Eye (tissue), 1 donor: ENCODE results near the gene ST6GALNAC4.

Experiments
- DNase-seq: peaks from one replicate; pipeline ENCODE4 v3.0.0-alpha.2; 2015

Gene ST6GALNAC4

DNA sequence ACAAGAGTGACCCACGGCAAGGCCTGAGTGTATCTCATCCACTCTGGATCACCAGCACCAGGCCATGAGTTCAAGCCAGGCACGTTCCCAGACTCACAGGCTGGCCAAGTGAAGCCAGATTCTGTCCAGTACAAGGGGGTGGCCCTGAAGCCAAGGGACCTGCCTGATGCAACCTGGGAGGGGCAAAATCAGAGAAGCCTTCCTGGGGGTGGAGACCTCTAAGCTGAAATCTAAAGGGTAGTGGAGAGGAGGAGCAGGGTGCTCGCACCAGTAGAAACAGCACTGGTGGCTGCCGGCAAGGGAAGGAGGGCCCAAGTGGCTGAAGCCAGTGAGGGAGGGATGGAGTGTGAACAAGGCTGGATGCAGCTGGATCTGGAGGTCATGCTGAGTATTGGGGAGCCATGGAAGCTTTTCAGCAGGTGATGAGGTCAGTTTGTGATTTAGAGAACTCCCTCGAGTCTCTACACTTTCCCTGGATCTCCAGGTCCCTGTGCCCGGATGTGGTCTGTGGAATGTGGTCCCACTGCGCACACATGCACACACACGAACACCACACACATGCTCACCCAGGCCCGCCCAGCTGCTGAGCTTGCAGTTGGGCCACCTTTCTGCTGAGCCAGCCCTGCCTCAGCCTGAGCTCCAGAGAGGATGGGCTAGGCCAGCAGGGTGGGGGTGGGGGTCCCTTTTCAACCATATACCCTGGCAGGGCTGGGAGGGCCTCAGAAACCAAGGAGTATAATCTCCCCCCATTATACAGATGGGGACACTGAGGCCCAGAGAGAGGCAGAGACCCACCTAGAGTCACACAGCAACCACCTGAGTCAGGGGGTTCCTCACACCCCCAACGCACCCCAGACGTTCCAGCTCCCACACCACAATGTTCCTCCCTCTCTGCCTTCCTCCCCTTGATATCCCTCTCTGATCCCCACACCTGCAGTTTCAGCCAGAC, 12.1 kb upstream of the ST6GALNAC4 start:
- DNase-seq = no peak

DNA sequence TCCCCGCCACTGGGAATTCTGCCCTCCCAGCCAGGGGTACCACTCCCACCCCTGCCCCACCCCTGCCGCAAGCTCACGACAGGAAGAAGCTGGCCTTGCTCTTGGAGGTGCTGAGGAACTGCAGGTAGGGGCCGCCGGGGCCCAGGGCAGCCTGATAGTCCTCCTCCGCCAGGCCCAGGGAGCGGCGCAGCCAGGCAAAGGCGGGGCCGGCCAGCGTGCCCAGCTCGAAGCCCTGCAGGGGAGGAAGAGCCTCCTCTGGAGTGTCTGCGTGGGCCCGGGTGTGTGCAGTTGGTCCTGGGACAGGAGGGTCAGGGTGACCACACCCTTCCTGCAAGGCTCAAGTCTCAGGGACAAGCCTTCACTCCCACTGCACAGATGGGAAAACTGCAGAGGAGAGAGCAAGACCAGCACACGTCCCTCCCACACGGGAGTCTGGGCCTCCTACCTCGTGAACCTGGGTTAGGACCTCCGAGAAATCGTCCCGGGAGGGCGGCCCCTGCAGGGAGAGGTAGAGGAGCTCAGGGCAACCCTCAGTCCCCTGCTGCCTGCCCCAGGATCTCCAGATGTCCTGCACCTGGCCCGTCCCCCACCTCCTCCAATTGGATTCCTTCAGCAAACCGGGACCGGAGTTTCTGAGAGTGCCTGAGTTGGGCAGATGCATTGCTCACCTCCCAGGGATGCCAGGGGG, 11.3 kb upstream of the ST6GALNAC4 start:
- DNase-seq = no peak

DNA sequence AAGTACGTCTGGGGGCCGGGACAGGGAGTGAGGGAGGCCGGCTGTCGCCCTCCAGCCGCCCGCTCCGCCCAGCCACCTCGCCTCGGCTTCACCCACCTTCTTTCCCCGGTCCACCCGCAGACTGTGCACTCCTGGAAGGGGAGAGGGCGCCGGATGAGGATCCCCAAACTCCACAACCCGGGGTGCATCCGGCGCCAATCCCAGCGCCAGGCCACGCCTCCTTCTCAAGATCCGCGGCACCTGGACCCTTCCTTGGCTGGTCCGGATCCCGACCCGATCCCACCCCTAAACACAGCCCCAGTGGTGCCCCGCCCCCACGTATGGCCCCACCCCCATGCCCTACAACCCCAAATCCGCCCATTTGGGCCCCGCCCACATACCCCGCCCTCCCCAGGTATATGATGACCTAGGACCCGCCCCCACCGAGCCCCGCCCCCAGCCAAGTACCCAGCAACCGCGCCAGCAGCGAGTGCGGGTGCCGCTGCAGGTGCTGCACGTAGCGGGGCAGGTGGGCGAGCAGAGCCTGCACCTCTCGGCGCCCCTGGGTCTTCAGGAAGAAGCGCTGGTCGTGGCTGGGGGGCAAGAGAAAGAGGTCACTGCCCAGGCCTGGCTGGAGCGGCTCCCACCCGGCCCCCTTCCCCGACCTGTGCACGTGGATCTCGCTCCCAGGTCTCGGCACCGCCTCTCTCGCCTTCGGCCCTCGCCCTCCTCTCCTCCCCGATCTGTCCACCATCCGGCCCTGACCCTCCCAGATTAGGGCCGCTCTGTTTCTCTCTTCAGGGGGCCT, 10.6 kb upstream of the ST6GALNAC4 start:
- DNase-seq = no peak

DNA sequence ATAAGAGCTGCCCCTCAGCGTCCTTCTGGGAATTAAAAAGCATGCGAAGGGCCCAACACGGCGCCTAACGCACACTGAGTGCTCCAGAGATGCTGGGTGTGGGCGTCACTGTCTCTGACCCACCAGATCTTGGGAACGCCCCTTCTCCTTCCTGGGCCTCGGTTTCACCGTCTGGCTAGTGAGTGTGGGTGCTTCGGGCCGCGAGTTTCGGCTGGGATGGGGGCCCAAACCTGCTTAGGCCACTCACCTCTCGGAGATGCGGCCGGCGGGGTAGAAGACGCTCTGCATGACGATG, 10.0 kb upstream of the ST6GALNAC4 start:
- DNase-seq = no peak

DNA sequence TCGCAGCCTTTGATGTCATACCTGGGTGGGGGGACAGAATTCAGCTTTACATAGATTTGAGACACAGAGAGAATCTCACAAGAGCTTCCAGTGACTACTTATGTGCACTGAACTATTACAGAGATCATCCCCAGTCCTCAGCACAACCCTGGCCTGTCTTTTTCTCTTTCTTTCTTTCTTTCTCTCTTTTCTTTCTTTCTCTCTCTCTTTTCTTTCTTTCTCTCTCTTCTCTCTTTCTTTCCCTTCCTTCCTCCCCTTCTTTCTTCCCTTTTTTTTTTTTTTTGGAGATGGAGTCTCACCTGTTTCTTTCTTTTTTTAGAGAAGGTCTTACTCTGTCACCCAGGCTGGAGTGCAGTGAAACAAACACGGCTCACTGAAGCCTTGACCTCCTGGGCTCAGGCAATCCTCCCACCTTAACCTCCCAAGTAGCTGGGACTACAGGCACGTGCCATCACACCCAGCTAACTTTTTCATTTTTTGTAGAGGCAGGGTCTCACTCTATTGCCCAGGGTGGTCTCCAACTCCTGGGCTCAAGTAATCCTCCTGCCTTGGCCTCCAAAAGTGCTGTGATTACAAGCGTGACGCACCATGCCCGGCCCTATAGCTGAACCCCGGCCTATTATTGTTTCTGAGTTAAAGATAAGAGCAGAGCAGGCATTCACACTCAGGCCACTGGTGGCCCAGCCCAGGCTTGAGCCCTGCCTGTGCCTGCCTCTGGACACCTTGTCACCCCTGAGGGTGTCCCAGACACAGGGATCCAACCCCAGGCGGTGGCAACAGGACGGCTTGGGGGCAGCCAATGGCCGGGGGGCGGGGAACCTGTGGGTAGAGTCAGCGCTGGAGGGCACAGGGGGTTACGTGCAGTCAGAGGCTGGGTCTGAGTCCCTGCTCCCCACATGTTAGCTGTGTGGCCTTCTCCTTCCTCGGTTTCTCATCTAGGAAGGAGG, 9.4 kb upstream of the ST6GALNAC4 start:
- no peak for DNase-seq

DNA sequence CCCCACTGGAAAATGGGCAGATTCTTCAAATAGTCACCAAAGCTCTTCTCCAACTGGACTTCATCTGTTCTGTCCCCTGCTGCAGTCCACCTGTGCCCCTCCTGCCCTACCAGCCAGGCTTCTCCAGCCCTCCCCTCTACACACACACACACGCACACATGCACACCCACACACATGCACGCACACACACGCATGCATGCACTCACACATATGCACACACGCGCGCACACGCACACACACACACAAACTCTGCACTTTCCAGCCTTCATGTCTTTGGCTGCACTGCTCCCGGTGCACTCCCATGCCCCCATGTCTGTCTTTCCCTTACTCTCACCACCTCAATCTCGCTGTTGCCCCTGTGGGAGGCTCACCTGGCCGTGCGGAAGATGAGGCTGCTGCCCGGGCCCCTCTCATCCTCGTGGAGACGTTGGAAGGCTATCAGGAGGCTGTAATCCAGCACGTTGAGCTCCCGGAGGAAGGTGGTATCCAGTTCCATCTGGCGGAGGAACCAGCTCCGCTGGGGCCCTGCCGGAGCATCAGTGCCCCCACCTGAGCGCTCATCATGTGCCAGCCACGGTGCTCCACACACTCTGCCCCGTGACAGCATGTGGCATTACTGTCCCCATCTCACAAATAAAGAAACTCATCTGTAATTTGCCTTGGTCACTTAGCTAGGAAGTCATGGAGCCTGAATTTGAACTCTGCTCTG, 8.0 kb upstream of the ST6GALNAC4 start:
- no peak for DNase-seq

DNA sequence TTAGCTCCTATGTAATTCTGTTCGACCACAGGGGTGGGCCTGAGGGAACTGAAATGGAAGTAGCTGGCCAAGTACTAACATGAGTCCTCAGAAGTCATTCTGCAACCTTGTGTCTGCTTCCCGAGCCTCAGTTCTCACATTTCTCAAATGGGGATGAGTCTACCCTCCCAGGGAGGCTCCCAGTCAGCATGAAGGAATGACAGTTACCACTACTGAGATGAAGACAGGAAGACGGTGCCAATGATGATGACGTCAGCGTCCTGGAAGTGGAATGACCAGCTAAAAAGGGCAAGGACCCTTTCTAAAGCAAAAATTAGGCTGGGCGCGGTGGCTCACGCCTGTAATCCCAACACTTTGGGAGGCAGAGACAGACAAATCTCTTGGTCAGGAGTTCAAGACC, 6.9 kb upstream of the ST6GALNAC4 start:
- no peak for DNase-seq

DNA sequence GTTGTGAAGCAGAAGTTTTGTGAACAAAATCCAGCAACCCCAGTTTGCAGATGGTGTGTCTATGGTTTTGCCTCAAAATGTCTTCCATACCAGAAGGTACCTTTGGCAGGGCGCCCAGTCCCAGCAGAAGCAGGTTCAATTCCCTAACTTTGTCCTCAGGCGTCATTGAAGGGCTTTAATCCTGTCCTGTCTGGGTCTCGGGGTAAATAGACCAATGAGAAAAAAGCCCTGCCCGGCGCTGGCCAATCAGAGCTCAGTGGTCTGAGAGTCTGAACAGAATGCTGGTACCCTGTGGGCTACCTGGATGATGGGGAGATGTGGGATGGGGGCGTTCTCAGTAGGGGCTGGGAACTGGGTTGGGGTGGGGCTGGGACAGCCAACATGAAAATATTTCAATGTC, 6.2 kb upstream of the ST6GALNAC4 start:
- DNase-seq = no peak

DNA sequence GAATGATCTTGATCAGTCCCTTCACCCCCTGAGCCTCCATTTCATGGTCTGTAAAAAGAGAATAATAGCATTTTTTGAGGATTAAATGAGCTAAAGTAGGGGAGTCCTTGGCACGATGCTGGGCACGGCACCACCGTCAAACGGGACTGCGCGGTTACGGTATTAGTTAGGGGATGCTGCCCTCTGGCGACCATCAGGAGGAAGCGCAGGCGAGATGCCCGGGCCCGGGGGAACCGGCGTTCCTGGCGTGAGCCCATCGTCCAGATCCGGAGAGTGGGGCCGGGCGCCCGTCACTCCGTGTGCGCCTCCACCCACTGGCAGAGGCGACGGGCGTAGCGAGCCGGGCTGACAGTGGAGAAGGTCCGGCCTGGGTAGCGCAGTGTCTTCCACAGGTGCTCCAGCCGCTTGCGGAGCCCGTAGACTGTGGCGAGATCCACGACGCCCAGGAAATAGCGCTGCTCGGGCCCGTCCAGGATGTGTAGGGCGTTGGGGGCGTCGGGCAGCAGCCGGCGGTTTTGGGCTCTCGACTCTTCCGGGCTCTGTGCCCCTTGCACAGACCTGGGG, 4.8 kb upstream of the ST6GALNAC4 start:
- DNase-seq = peak; percentile 79

DNA sequence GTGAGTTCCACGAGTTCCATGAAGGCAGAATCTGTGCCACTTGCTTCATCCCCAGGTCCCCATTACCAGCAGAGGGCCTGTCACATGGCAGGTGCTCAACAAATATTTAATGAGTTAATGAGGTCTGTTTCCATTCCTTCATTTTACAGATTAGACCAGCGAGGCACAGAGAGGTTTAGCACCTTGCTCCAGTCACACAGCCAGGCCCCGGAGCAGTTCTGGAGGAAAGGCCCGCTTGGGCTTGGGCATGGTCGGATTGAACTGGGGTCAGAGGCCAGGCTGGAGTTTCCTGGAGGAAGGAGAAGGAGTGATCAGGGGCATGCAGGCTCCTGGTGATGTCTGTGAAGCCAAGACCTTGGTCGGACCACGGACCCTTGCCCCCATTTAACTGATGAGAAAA, 4.0 kb upstream of the ST6GALNAC4 start:
- no peak for DNase-seq

DNA sequence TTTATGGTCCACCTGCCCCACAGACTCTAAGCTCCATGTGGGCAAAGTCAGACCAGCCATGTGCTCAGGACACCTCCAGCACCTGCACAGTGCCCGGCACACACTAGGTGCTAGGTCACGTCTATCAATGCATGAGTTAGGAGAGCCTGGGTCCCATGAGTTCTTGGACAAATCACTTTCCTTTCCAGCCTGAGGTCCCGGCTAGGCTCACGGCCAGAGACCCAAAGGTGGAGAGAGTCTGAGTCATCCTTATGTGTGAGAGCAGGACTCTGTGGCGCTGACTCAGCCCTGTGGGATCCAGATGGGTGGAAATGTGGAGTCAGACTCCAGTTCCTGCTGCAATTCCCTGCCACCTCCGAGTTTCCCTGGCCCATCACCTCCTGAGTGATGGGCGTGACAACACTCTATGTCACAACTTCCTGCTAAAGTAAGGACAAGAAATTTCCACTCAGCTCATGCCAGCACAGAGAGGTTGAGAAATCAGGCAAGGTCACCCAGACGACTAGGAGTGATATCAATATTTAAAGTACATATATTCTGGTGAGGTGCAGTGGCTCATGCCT, 2.5 kb upstream of the ST6GALNAC4 start:
- no peak for DNase-seq

DNA sequence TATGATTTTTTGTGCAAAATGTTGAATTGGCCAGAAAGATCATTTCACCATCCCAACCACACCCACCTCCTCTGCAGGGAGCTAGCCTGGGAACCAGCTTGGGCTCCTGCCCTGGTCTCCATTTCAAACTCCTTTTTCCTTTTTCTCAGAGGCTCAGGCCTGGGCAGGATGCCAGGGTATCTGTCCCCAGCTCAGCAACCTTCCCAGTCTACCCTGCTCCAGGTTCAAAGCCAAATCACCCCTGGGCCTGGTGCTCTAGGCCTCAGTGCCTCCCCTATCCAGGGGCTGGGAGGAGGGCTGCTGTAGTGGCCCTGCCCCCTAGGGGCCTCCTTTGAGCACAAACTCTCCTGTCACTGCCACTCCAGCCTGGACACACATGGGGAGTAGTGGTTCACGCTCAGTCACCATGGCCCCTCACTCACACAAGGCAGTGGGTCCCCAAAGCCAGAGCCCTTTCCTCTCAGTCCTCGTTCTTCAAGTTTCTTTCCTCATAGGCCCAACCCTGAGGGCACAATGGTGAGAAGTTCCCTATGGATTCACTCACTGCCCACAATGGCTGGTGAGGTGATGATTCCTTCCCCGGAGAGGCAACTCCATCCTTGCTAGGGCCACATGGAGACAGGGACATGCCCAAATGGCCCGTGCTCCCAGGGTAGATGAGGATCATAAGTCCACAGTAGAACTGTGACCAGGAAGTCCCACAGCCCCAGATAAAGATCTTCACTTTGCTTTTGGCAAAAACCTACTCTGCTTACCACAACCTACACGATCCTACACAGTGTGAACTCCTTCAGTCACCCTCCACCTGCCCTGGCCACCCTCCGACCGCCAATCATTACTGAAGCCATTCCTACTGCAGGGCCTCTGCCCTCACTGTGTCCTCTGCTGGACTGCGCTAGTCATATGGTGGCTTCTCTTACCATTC, 1.6 kb upstream of the ST6GALNAC4 start:
- DNase-seq = no peak

DNA sequence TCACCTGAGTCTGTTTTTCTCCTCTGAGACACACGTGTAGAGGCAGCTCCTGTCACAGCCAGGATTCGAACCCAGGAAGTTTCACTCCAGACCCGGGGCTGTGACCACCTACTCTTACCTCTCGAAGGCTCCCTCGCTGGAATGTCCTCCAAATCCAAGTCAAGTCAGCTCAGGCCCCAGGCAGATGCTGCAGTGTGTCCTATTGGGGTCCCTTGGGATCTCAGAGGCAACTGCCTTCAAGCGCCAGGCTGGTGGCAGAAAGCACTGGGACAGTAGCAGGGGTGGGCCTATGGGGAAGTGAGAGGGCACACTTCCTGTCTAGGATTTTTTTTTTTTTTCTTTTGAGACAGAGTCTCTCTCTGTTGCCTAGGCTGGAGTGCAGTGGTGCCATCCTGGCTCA, 762 bp upstream of the ST6GALNAC4 start:
- no peak for DNase-seq

DNA sequence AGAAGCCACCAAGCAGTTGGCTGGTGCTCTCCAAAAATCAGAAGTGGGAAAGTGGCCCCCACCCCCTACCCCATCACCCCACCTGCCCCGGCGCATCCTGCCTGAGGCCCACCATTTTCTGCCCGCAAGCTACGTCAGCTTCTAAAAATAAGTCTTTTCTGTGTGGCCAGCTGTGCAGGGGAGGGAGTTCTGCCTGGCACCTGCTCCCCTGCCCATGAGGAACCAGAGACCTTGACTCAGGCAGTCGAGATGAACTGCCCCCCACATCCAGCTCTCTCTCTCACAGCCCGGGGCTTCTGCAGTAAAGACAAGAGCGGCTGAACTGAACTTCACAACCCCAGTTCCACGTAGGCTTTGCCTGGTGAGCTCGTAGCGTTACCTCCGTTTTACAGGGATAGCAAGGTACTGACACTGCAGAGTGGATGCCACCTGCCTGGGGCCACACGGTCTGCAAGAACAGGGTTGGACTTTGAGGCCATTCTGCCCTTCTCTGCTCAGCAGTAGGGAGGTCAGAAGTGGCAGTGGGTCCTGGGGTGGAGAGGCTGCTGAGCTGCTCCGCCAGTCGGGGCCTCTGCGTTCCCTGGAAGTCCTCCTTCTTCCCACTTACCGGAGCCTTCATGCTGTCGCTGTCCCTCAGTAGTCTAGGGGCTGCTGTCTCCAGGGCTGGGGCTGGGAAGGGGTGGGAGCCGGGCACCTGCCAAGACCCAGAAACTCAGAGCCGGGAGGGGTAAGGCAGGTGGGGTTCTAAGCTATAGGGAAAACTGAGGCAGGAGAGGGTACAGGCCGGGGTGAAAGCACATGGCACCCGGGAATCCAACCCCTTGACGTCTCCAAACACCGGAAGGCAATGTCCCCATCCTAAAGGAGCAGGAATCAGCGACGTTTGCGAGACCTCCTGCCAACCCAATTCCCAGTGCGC, 781 bp downstream of the ST6GALNAC4 start:
- peak; percentile 21 for DNase-seq

DNA sequence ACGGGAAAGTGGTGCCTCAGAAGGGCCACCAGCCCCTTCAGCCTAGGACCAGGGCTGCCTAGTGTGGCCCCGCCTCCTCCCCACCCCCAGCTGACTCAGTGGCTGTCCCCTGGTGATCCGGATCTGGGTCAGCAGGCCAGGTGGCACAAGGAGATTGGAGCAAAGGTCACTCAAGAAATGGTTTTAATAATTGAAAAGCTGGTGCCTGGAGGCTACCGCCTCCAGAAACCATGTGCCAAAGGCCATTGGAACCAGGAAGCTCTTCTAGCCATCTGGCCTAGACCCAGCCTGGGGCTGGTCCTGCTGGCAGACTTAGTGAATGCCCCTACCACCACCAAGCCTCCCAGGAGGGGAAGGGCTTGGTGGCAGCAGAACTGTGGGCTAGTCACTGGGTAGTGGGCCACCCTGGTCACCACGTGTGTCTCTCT, 1.5 kb downstream of the ST6GALNAC4 start:
- no peak for DNase-seq

DNA sequence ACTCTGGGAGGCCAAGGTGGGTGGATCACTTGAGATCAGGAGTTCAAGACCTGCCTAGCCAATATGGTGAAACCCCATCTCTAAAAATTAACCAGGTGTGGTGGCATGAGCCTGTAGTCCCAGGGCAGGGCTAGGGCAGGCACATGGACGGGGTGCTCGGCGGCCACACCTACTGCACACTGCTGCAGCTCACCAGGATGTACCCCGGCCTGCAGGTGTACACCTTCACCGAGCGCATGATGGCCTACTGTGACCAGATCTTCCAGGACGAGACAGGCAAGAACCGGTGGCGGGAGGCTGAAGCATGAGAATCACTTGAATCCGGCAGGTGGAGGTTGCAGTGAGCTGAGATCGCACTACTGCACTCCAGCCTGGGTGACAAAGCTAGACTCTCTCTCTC, 3.2 kb downstream of the ST6GALNAC4 start:
- DNase-seq = no peak

DNA sequence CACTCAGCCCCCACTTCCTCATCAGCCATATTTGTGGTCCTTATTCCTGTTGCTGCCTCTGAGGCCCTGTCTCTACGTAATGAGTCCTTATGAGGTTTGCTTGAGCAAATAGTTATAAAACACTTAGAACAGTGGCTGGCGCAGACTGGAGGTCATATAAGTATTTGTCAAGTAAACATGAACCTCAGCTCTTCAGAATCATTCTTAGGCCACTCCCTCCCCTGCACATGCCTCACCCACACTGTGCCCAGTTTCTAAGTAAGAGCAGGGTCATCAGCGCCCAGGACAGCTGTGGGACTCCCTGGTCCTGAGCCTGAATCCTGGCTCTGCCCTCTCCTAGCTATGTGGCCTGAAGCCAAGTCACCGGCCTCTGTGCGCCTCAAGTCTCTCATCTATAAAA, 4.0 kb downstream of the ST6GALNAC4 start:
- DNase-seq = no peak

DNA sequence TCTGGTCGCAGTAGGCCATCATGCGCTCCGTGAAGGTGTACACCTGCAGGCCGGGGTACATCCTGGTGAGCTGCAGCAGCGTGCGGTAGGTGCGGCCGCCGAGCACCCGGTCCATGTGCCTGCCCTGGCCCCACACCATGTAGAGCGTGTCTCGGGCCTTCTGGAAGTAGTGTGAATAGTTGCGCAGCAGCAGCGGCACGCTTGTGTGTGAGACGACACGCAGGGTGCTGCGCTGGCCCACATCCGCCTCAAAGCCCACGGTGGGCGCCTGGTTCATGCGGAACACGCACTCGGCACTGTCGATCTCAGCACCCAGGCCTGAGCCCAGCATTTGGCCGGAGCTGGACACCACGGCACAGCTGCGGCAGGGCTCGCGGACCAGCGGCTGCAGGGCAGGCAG, 4.5 kb downstream of the ST6GALNAC4 start:
- no peak for DNase-seq
